NCI-H510A (cell line): Measurements from ENCODE around the gene SLC12A3.
"Not testable (repeated sequence)": the region's sequence is repeated elsewhere in the genome, so short reads cannot be mapped to it uniquely, and the experiment has no call there.

Experiments used
- DNase-seq: peaks from one replicate; lab custom pipeline; 2025; lab: John Stamatoyannopoulos, UW

SLC12A3 gene

GRCh38 chr16:56921571-56921970 lies 56.6 kb downstream of the SLC12A3 start:
- DNase-seq = no peak

GRCh38 chr16:56923481-56924091 lies 58.6 kb downstream of the SLC12A3 start:
- DNase-seq = no peak

- no peak for DNase-seq
Measured at GRCh38 chr16:56927471-56927870, 62.5 kb downstream of the SLC12A3 start.

GRCh38 chr16:56929639-56930038 lies 64.6 kb downstream of the SLC12A3 start:
- DNase-seq = no peak

- DNase-seq = peak; percentile 43
Measured at GRCh38 chr16:56930486-56931270, 65.7 kb downstream of the SLC12A3 start.

GRCh38 chr16:56931271-56931891 lies 66.4 kb downstream of the SLC12A3 start:
- DNase-seq = peak; percentile 28

- peak; percentile 85 for DNase-seq
Measured at GRCh38 chr16:56931892-56932720, 67.1 kb downstream of the SLC12A3 start, which contains the start of gene HERPUD1. Gene HERPUD1 (plus strand): TSS chr16:56932142. CDS start chr16:56932245, 103 bp downstream.

GRCh38 chr16:56932721-56933619 lies 68.0 kb downstream of the SLC12A3 start:
- peak; percentile 31 for DNase-seq

GRCh38 chr16:56933828-56934598 lies 69.0 kb downstream of the SLC12A3 start:
- DNase-seq = no peak

GRCh38 chr16:56934599-56935145 lies 69.7 kb downstream of the SLC12A3 start:
- not testable (repeated sequence) for DNase-seq

GRCh38 chr16:56935201-56935600 lies 70.2 kb downstream of the SLC12A3 start:
- no peak for DNase-seq

- no peak for DNase-seq
Measured at GRCh38 chr16:56936491-56936890, 71.5 kb downstream of the SLC12A3 start.

- no peak for DNase-seq
Measured at GRCh38 chr16:56936950-56937349, 71.9 kb downstream of the SLC12A3 start.

- DNase-seq = no peak
Measured at GRCh38 chr16:56938664-56939513, 73.9 kb downstream of the SLC12A3 start.

- peak; percentile 57 for DNase-seq
Measured at GRCh38 chr16:56939801-56940200, 74.8 kb downstream of the SLC12A3 start.

- DNase-seq = no peak
Measured at GRCh38 chr16:56941092-56941491, 76.1 kb downstream of the SLC12A3 start.

- DNase-seq = no peak
Measured at GRCh38 chr16:56941856-56942331, 76.9 kb downstream of the SLC12A3 start.

- DNase-seq = no peak
Measured at GRCh38 chr16:56943761-56944375, 78.9 kb downstream of the SLC12A3 start.
